ENCODE measurements around the gene DRC3.
A peak's percentile ranks its signal among the peaks of the same experiment; 100 is the strongest.

DRC3 gene

GRCh38 chr17:18027280-18027679 is 54.6 kb downstream of the DRC3 start:
- no peak for DNase-seq

- no peak for DNase-seq
Measured at GRCh38 chr17:18028114-18028951, 55.7 kb downstream of the DRC3 start.

- DNase-seq = no peak
Measured at GRCh38 chr17:18028952-18029540, 56.4 kb downstream of the DRC3 start.

GRCh38 chr17:18031955-18032354 is 59.3 kb downstream of the DRC3 start:
- no peak for DNase-seq

- peak; percentile 88 for DNase-seq
Measured at GRCh38 chr17:18033442-18034099, 60.9 kb downstream of the DRC3 start.

- no peak for DNase-seq
Measured at GRCh38 chr17:18035704-18036103, 63.0 kb downstream of the DRC3 start.

- DNase-seq = no peak
Measured at GRCh38 chr17:18037486-18037885, 64.8 kb downstream of the DRC3 start.

- no peak for DNase-seq
Measured at GRCh38 chr17:18038149-18038850, 65.6 kb downstream of the DRC3 start.

GRCh38 chr17:18038861-18039534 is 66.3 kb downstream of the DRC3 start, which contains the start of the genes ATPAF2 and GID4:
Gene ATPAF2, minus strand, starts transcription at chr17:18039168. Its CDS starts 155 bp downstream, at chr17:18039013.
Gene GID4, plus strand, starts transcription at chr17:18039408. Its CDS starts 57 bp downstream, at chr17:18039465.
- peak; percentile 99 for DNase-seq

GRCh38 chr17:18039535-18040260 is 67.0 kb downstream of the DRC3 start:
- no peak for DNase-seq

- no peak for DNase-seq
Measured at GRCh38 chr17:18040261-18040858, 67.7 kb downstream of the DRC3 start.

- DNase-seq = no peak
Measured at GRCh38 chr17:18041776-18042175, 69.1 kb downstream of the DRC3 start.

- DNase-seq = no peak
Measured at GRCh38 chr17:18042983-18043382, 70.3 kb downstream of the DRC3 start.

- DNase-seq = no peak
Measured at GRCh38 chr17:18043491-18043890, 70.8 kb downstream of the DRC3 start.

GRCh38 chr17:18044609-18045008 is 71.9 kb downstream of the DRC3 start:
- no peak for DNase-seq

- DNase-seq = no peak
Measured at GRCh38 chr17:18045691-18046350, 73.2 kb downstream of the DRC3 start.

GRCh38 chr17:18055597-18055996 is 82.9 kb downstream of the DRC3 start:
- no peak for DNase-seq

- no peak for DNase-seq
Measured at GRCh38 chr17:18056214-18056613, 83.6 kb downstream of the DRC3 start.

GRCh38 chr17:18059283-18059682 is 86.6 kb downstream of the DRC3 start:
- no peak for DNase-seq

- no peak for DNase-seq
Measured at GRCh38 chr17:18064053-18064452, 91.4 kb downstream of the DRC3 start.

- DNase-seq = no peak
Measured at GRCh38 chr17:18065546-18065945, 92.9 kb downstream of the DRC3 start.

Measured in NCI-H1105 treated with DMSO at 0.1 percent for 48 hours (cell line).